ENCODE data around the gene NLRP13. TPM values are rescaled to one million over a fixed set of nuclear protein-coding genes. Genes with fewer than 3 reads are reported as not detected.

The NLRP13 gene
- total RNA-seq, 1 donor from 2014 or later = not detected

- H3K4me1 Mint-ChIP-seq (ENCODE audit: low read depth) = no peaks in the 10 kb centered on the region
- no peaks in the 10 kb centered on the region for H3K27me3 Mint-ChIP-seq
- TF ChIP-seq CTCF (IDR thresholded peaks at IDR 0.05; ENCODE audit: unreplicated experiment) = no peak
- no peak for DNase-seq (ENCODE audit: low spot score, unreplicated experiment)
- no peak overlapping the region for H3K4me3 Mint-ChIP-seq (ENCODE audit: low read depth)
- peaks cover 5% of the 10 kb centered on the region for H3K36me3 Mint-ChIP-seq (ENCODE audit: insufficient read depth)
- H3K9me3 Mint-ChIP-seq (ENCODE audit: low read depth) = peaks cover 50% of the 10 kb centered on the region
- H3K27ac Mint-ChIP-seq = no peak overlapping the region
Observed at GRCh38 chr19:55867101-55867500, 65.0 kb downstream of the NLRP13 start.

GRCh38 chr19:55866521-55866920, 65.6 kb downstream of the NLRP13 start:
- no peaks in the 10 kb centered on the region for H3K27me3 Mint-ChIP-seq
- H3K36me3 Mint-ChIP-seq (ENCODE audit: insufficient read depth) = peaks cover 5% of the 10 kb centered on the region
- DNase-seq (ENCODE audit: low spot score, unreplicated experiment) = no peak
- no peak for TF ChIP-seq CTCF (IDR thresholded peaks at IDR 0.05; ENCODE audit: unreplicated experiment)
- no peak overlapping the region for H3K4me3 Mint-ChIP-seq (ENCODE audit: low read depth)
- no peak overlapping the region for H3K27ac Mint-ChIP-seq
- H3K9me3 Mint-ChIP-seq (ENCODE audit: low read depth) = peaks cover 54% of the 10 kb centered on the region
- H3K4me1 Mint-ChIP-seq (ENCODE audit: low read depth) = no peaks in the 10 kb centered on the region

GRCh38 chr19:55858969-55859368, 73.2 kb downstream of the NLRP13 start:
- H3K4me1 Mint-ChIP-seq (ENCODE audit: low read depth) = no peaks in the 10 kb centered on the region

GRCh38 chr19:55858401-55858800, 73.7 kb downstream of the NLRP13 start:
- H3K9me3 Mint-ChIP-seq (ENCODE audit: low read depth) = peaks cover 49% of the 10 kb centered on the region

More at GRCh38 chr19:55858969-55859368, 73.2 kb downstream of the NLRP13 start:
- Mint-ChIP-seq H3K27me3 (no peaks in the 10 kb centered on the region), H3K9me3 (ENCODE audit: low read depth) (peaks cover 45% of the 10 kb centered on the region), H3K4me3 (ENCODE audit: low read depth) (no peak overlapping the region), H3K27ac (no peak overlapping the region), H3K36me3 (ENCODE audit: insufficient read depth) (no peaks in the 10 kb centered on the region)
- no peak for DNase-seq (ENCODE audit: low spot score, unreplicated experiment)
- no peak for TF ChIP-seq CTCF (IDR thresholded peaks at IDR 0.05; ENCODE audit: unreplicated experiment)

GRCh38 chr19:55857974-55858373, 74.2 kb downstream of the NLRP13 start:
- no peaks in the 10 kb centered on the region for H3K36me3 Mint-ChIP-seq (ENCODE audit: insufficient read depth)
- no peak overlapping the region for H3K27ac Mint-ChIP-seq
- peaks cover 50% of the 10 kb centered on the region for H3K9me3 Mint-ChIP-seq (ENCODE audit: low read depth)

More at GRCh38 chr19:55858401-55858800, 73.7 kb downstream of the NLRP13 start:
- DNase-seq (ENCODE audit: low spot score, unreplicated experiment) = no peak
- no peak overlapping the region for H3K4me3 Mint-ChIP-seq (ENCODE audit: low read depth)
- no peaks in the 10 kb centered on the region for H3K4me1 Mint-ChIP-seq (ENCODE audit: low read depth)
- TF ChIP-seq CTCF (IDR thresholded peaks at IDR 0.05; ENCODE audit: unreplicated experiment) = no peak
- H3K36me3 Mint-ChIP-seq (ENCODE audit: insufficient read depth) = no peaks in the 10 kb centered on the region
- H3K27ac Mint-ChIP-seq = no peak overlapping the region
- no peaks in the 10 kb centered on the region for H3K27me3 Mint-ChIP-seq

More at GRCh38 chr19:55857974-55858373, 74.2 kb downstream of the NLRP13 start:
- Mint-ChIP-seq H3K27me3 (no peaks in the 10 kb centered on the region), H3K4me3 (ENCODE audit: low read depth) (no peak overlapping the region), H3K4me1 (ENCODE audit: low read depth) (no peaks in the 10 kb centered on the region)
- DNase-seq (ENCODE audit: low spot score, unreplicated experiment) = no peak
- no peak for TF ChIP-seq CTCF (IDR thresholded peaks at IDR 0.05; ENCODE audit: unreplicated experiment)
